GM13977 (cell line): Measurements from ENCODE around the gene PLXNA2.

ENCODE experiments used
- DNase-seq: peaks from one replicate; pipeline ENCODE4 v3.0.0; 2012; ENCODE audit warnings: low spot score
- CTCF ChIP-seq: IDR thresholded peaks from 2 replicates; pipeline ENCODE4 v1.5.1; 2012; ENCODE audit warnings: mild to moderate bottlenecking, control low read depth; ENCODE audit not compliant: insufficient read depth; ENCODE audit errors: extremely low read depth, missing control alignments
- in situ Hi-C: fragments of 300-500 bp; cut with MboI; formaldehyde crosslinking; loops from one replicate; pipeline ENCODE4 v1.12.0; 2022; ENCODE audit warnings: low sequenced_read_pairs, low pct_unique_long_range_greater_than_20kb, mixed read lengths, inconsistent platforms; ENCODE audit not compliant: unreplicated experiment

PLXNA2 gene, protein sequence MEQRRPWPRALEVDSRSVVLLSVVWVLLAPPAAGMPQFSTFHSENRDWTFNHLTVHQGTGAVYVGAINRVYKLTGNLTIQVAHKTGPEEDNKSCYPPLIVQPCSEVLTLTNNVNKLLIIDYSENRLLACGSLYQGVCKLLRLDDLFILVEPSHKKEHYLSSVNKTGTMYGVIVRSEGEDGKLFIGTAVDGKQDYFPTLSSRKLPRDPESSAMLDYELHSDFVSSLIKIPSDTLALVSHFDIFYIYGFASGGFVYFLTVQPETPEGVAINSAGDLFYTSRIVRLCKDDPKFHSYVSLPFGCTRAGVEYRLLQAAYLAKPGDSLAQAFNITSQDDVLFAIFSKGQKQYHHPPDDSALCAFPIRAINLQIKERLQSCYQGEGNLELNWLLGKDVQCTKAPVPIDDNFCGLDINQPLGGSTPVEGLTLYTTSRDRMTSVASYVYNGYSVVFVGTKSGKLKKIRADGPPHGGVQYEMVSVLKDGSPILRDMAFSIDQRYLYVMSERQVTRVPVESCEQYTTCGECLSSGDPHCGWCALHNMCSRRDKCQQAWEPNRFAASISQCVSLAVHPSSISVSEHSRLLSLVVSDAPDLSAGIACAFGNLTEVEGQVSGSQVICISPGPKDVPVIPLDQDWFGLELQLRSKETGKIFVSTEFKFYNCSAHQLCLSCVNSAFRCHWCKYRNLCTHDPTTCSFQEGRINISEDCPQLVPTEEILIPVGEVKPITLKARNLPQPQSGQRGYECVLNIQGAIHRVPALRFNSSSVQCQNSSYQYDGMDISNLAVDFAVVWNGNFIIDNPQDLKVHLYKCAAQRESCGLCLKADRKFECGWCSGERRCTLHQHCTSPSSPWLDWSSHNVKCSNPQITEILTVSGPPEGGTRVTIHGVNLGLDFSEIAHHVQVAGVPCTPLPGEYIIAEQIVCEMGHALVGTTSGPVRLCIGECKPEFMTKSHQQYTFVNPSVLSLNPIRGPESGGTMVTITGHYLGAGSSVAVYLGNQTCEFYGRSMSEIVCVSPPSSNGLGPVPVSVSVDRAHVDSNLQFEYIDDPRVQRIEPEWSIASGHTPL (N-terminal part only)

GRCh38 chr1:208243967-208244916 lies at the start of gene PLXNA2:
PLXNA2 (minus strand) TSS chr1:208244384; CDS start chr1:208217922, 26,462 bp downstream.
- no peak for TF ChIP-seq CTCF
- peak; percentile 61 for DNase-seq
- in situ Hi-C loops, result loop anchor here (10.0 to 25.0 kb wide), 2 partner anchors 107 to 219 kb away; no protein-coding TSS in a partner anchor

- no peak for DNase-seq
- TF ChIP-seq CTCF, result no peak
- in situ Hi-C loops, result no loop called here
These were observed 48.7 kb upstream of the PLXNA2 start for GRCh38 chr1:208292908-208293307.

DNA sequence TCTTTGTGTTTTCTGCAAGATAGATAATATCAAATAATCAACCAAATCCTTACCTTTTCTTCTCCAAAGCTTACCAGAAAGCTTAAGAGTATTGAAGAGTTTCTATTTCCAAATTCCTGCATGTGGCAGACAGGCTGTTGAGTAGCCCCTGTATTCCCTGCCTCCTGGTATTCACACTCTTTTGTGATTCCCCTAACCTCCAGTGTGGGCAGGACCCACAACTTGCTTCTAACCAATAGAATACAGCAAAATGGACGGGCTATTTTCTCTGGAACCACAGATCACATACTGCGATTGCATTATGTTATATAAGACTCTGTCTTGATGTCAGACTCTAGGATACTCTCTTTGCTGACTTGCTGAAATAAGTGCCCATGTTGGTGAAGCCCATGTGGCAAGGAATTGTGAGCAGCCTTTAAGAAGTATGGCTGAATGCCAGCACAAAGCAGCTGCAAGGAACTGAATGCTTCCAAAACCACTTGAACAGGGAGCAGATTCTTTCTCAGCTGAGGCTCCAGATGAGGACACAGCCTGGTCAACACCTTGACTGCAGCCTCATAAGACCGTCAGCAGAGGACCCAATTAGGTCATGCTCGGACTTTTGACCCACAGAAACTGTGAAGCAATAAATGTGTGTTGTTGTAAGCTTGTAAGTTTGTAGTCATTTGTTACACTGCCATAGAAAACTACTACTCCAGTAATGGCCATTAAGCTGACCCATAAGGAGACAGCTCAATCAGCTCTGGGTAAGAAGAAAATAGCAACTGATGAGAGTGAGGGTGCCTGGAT lies 47.9 kb upstream of the PLXNA2 start:
- DNase-seq, result no peak

GRCh38 chr1:208291129-208291528 lies 46.9 kb upstream of the PLXNA2 start:
- in situ Hi-C loops, result no loop called here
- no peak for DNase-seq
- TF ChIP-seq CTCF, result no peak

More for the DNA sequence above, 47.9 kb upstream of the PLXNA2 start:
- in situ Hi-C loops, result no loop called here
- no peak for TF ChIP-seq CTCF

DNA sequence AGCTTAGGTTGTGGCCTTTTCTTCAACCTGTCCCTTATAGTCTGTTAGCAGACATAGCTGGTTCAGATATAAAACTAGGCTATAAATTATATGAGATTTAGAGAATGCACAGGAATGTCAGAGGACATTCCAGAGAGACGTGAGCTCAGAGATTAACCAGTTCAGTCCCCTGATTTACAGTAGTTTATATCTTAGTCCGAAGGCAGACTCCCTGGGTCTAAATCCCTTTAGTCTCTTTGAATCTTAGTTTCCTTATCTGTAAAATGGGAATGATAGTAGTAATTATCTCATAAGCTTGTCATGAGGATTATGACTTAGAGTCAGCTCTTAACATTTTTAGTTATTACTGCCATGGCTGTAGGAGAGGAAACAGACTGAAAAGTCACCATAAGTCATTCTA lies 45.5 kb upstream of the PLXNA2 start:
- DNase-seq, result no peak
- TF ChIP-seq CTCF, result no peak
- in situ Hi-C loops, result no loop called here
